Lower leg skin (tissue), 3 donors: ENCODE data around the gene LIPJ.

Experiments used
- POLR2A ChIP-seq, 2 donors: fragments of 450-650 bp; IDR thresholded peaks; one replicate each; pipeline ENCODE4 v1.6.1; 2016 to 2017; ENCODE audit warnings: antibody characterized with exemption in 2 of 2, mild to moderate bottlenecking in 1 of 2, moderate library complexity in 1 of 2
- TF ChIP-seq, protein P1 (sequence below), 3 donors: fragments of 450-650 bp; IDR thresholded peaks; one replicate each; pipeline ENCODE4 v1.5.1; 2016; ENCODE audit warnings: antibody characterized with exemption in 3 of 3, mild to moderate bottlenecking in 3 of 3, moderate library complexity in 2 of 3

DNA sequence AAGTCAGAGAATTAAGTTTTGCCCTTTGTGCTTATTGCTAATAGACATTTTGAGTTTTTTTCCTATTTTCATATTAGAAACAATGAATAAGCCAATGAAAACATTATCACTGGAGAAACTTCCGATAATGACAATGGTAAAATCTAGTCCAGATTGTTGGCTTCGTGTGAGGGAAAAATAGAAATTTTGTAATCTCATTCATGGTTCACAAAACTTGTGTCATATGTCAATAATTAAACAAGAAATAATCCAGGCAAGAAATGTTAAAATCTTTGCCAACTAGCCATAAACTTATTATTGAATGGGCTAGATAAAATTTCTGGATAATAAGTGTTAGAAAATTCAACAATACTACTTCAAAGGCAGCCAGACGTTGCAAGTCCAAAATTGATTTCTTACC is 40.1 kb upstream of the LIPJ start:
- TF ChIP-seq, protein P1, sequence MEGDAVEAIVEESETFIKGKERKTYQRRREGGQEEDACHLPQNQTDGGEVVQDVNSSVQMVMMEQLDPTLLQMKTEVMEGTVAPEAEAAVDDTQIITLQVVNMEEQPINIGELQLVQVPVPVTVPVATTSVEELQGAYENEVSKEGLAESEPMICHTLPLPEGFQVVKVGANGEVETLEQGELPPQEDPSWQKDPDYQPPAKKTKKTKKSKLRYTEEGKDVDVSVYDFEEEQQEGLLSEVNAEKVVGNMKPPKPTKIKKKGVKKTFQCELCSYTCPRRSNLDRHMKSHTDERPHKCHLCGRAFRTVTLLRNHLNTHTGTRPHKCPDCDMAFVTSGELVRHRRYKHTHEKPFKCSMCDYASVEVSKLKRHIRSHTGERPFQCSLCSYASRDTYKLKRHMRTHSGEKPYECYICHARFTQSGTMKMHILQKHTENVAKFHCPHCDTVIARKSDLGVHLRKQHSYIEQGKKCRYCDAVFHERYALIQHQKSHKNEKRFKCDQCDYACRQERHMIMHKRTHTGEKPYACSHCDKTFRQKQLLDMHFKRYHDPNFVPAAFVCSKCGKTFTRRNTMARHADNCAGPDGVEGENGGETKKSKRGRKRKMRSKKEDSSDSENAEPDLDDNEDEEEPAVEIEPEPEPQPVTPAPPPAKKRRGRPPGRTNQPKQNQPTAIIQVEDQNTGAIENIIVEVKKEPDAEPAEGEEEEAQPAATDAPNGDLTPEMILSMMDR (IDR thresholded peaks at IDR 0.05), result no peak
- no peak for TF ChIP-seq POLR2A (IDR thresholded peaks at IDR 0.05)
